Right lobe of liver (tissue), 4 donors: ENCODE data around the gene CPLX4.

Experiments used
- POLR2A ChIP-seq: fragments of 450-650 bp; IDR thresholded peaks from one replicate; pipeline ENCODE4 v1.6.1; 2017; ENCODE audit warnings: antibody characterized with exemption, mild to moderate bottlenecking
- TF ChIP-seq, protein P1 (sequence below), 4 donors: fragments of 200-600 bp in 3 of 4; fragments of 450-650 bp in 1 of 4; IDR thresholded peaks; one replicate each; pipeline versions ENCODE4 v1.5.1 to v1.8.0; 2016 to 2022; ENCODE audit warnings: antibody characterized with exemption in 4 of 4, mild to moderate bottlenecking in 2 of 4
- donor health status: DM: no; HTN: no; CAD: no.
- donor health status: DM: no; HTN: no; CAD: no.
- donor health status: DM: no; HTN: yes; CAD: no.

DNA sequence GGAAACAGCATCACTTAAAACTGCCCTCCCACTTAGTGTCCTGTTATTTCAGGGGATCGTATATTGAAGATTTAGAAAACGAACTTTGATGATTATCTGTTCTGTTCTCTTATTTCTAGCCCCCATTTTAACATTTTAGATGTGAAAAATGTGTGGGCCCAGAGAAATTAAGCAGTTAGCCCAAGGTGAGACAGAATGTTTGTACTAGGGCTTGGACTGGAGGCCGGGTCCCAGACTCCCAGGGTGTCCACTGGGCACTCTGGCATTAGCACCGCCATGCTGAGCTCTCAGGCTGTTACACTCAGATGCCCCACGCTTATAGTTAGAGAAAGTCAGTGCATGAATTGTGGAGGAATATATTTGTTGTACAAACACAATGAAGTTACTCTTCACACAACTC is 39.7 kb downstream of the CPLX4 start:
- TF ChIP-seq, protein P1, sequence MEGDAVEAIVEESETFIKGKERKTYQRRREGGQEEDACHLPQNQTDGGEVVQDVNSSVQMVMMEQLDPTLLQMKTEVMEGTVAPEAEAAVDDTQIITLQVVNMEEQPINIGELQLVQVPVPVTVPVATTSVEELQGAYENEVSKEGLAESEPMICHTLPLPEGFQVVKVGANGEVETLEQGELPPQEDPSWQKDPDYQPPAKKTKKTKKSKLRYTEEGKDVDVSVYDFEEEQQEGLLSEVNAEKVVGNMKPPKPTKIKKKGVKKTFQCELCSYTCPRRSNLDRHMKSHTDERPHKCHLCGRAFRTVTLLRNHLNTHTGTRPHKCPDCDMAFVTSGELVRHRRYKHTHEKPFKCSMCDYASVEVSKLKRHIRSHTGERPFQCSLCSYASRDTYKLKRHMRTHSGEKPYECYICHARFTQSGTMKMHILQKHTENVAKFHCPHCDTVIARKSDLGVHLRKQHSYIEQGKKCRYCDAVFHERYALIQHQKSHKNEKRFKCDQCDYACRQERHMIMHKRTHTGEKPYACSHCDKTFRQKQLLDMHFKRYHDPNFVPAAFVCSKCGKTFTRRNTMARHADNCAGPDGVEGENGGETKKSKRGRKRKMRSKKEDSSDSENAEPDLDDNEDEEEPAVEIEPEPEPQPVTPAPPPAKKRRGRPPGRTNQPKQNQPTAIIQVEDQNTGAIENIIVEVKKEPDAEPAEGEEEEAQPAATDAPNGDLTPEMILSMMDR (IDR thresholded peaks at IDR 0.05): no peak
- TF ChIP-seq POLR2A: no peak
